HUES64 (cell line): Measurements from ENCODE around the gene SLC1A4.

Source experiments
- H3K27ac ChIP-seq: 2 replicates; pipeline ENCODE4 v1.7.0; 2013; ENCODE audit warnings: low read depth, low read length, inconsistent platforms
- H3K27me3 ChIP-seq: 2 replicates; pipeline ENCODE4 v1.6.1; 2013; ENCODE audit warnings: mild to moderate bottlenecking, low read length; ENCODE audit not compliant: insufficient read depth
- H3K36me3 ChIP-seq: 2 replicates; pipeline ENCODE4 v1.6.1; 2013; ENCODE audit warnings: mild to moderate bottlenecking, low read length; ENCODE audit not compliant: insufficient read depth
- H3K4me1 ChIP-seq: 2 replicates; pipeline ENCODE4 v1.6.1; 2013; ENCODE audit warnings: mild to moderate bottlenecking, low read length, moderate library complexity; ENCODE audit not compliant: insufficient read depth
- H3K4me3 ChIP-seq: 2 replicates; pipeline ENCODE4 v1.5.1; 2013; ENCODE audit warnings: mild to moderate bottlenecking, low read length, moderate library complexity
- H3K9ac ChIP-seq: 2 replicates; pipeline ENCODE4 v1.6.1; 2013; ENCODE audit warnings: mild to moderate bottlenecking, low read depth, low read length
- H3K9me3 ChIP-seq: 2 replicates; pipeline ENCODE4 v1.6.1; 2013; ENCODE audit warnings: low read depth, low read length; ENCODE audit not compliant: insufficient read depth
- WGBS: fragments of 150-250, 120-280 bp; methylation state at CpG from one replicate; pipeline ENCODE4 v1.1.7; 2013; ENCODE audit warnings: missing lambda C conversion rate; 5-methylcytosine and 5-hydroxymethylcytosine counted together

The SLC1A4 gene

GRCh38 chr2:64982932-64983331, 6.3 kb upstream of the SLC1A4 start:
- Histone ChIP-seq H3K27ac (no peak overlapping the region), H3K9me3 (no peaks in the 10 kb centered on the region), H3K9ac (no peak overlapping the region), H3K4me1 (no peaks in the 10 kb centered on the region), H3K4me3 (no peak overlapping the region), H3K27me3 (peaks cover 20% of the 10 kb centered on the region), H3K36me3 (no peaks in the 10 kb centered on the region)
- no CpG with 5 or more reads among the region's 2 CpGs for WGBS

GRCh38 chr2:64985447-64985846, 3.8 kb upstream of the SLC1A4 start:
- Histone ChIP-seq H3K27me3 (peaks cover 45% of the 10 kb centered on the region), H3K9me3 (no peaks in the 10 kb centered on the region), H3K9ac (no peak overlapping the region), H3K27ac (no peak overlapping the region), H3K4me1 (no peaks in the 10 kb centered on the region), H3K36me3 (no peaks in the 10 kb centered on the region), H3K4me3 (no peak overlapping the region)
- WGBS = 93% methylated on average over 7 of the region's 7 CpGs

- Histone ChIP-seq H3K4me3 (no peak overlapping the region), H3K36me3 (no peaks in the 10 kb centered on the region), H3K27me3 (peaks cover 62% of the 10 kb centered on the region), H3K27ac (no peak overlapping the region), H3K4me1 (no peaks in the 10 kb centered on the region), H3K9ac (no peak overlapping the region), H3K9me3 (no peaks in the 10 kb centered on the region)
- WGBS = 75% methylated on average over 5 of the region's 6 CpGs
These were observed 1.9 kb upstream of the SLC1A4 start for GRCh38 chr2:64987001-64987955.

- 14% methylated on average over 11 of the region's 12 CpGs for WGBS
- H3K27me3 ChIP-seq = peaks cover 69% of the 10 kb centered on the region
- H3K27ac ChIP-seq = no peak overlapping the region
- H3K4me1 ChIP-seq = no peaks in the 10 kb centered on the region
- no peaks in the 10 kb centered on the region for H3K36me3 ChIP-seq
- H3K4me3 ChIP-seq = peak overlapping the region; percentile 67
- H3K9ac ChIP-seq = peak overlapping the region; percentile 85; the same call in 1 of the 2 replicates
- no peaks in the 10 kb centered on the region for H3K9me3 ChIP-seq
These were observed 1.2 kb upstream of the SLC1A4 start for GRCh38 chr2:64987956-64988419.

- peak overlapping the region; percentile 67 for H3K4me3 ChIP-seq
- peaks cover 71% of the 10 kb centered on the region for H3K27me3 ChIP-seq
- no peaks in the 10 kb centered on the region for H3K9me3 ChIP-seq
- peak overlapping the region; percentile 12; the same call in 1 of the 2 replicates for H3K27ac ChIP-seq
- H3K4me1 ChIP-seq = no peaks in the 10 kb centered on the region
- WGBS = under 1% methylated on average over 65 of the region's 65 CpGs
- peak overlapping the region; percentile 85 for H3K9ac ChIP-seq
- H3K36me3 ChIP-seq = no peaks in the 10 kb centered on the region
These were observed 626 bp upstream of the SLC1A4 start for GRCh38 chr2:64988420-64989125.

- no peaks in the 10 kb centered on the region for H3K9me3 ChIP-seq
- peaks cover 71% of the 10 kb centered on the region for H3K27me3 ChIP-seq
- no peaks in the 10 kb centered on the region for H3K36me3 ChIP-seq
- H3K4me3 ChIP-seq = peak overlapping the region; percentile 67
- whole genome bisulfite sequencing = 15% methylated on average over 35 of the region's 35 CpGs
- H3K4me1 ChIP-seq = no peaks in the 10 kb centered on the region
- no peak overlapping the region for H3K27ac ChIP-seq
- no peak overlapping the region for H3K9ac ChIP-seq
These were observed 899 bp downstream of the SLC1A4 start for GRCh38 chr2:64989982-64990614.

GRCh38 chr2:64990876-64991275, 1.7 kb downstream of the SLC1A4 start:
- H3K9me3 ChIP-seq = no peaks in the 10 kb centered on the region
- no peaks in the 10 kb centered on the region for H3K36me3 ChIP-seq
- 90% methylated on average over 1 of the region's 1 CpG for WGBS
- no peak overlapping the region for H3K4me3 ChIP-seq
- H3K27me3 ChIP-seq = peaks cover 68% of the 10 kb centered on the region
- H3K4me1 ChIP-seq = no peaks in the 10 kb centered on the region
- H3K9ac ChIP-seq = no peak overlapping the region
- no peak overlapping the region for H3K27ac ChIP-seq

GRCh38 chr2:64992218-64992617, 3.0 kb downstream of the SLC1A4 start:
- no peak overlapping the region for H3K9ac ChIP-seq
- WGBS = 86% methylated on average over 3 of the region's 5 CpGs
- no peaks in the 10 kb centered on the region for H3K36me3 ChIP-seq
- H3K4me3 ChIP-seq = no peak overlapping the region
- peaks cover 57% of the 10 kb centered on the region for H3K27me3 ChIP-seq
- no peak overlapping the region for H3K27ac ChIP-seq
- no peaks in the 10 kb centered on the region for H3K4me1 ChIP-seq
- H3K9me3 ChIP-seq = no peaks in the 10 kb centered on the region

GRCh38 chr2:64992990-64993389, 3.8 kb downstream of the SLC1A4 start:
- no peaks in the 10 kb centered on the region for H3K4me1 ChIP-seq
- no peak overlapping the region for H3K9ac ChIP-seq
- no peak overlapping the region for H3K27ac ChIP-seq
- no peaks in the 10 kb centered on the region for H3K36me3 ChIP-seq
- no peaks in the 10 kb centered on the region for H3K9me3 ChIP-seq
- 76% methylated on average over 4 of the region's 4 CpGs for WGBS
- H3K4me3 ChIP-seq = no peak overlapping the region
- peaks cover 51% of the 10 kb centered on the region for H3K27me3 ChIP-seq

- Histone ChIP-seq H3K27ac (no peak overlapping the region), H3K9me3 (no peaks in the 10 kb centered on the region), H3K9ac (no peak overlapping the region), H3K36me3 (no peaks in the 10 kb centered on the region), H3K27me3 (peaks cover 30% of the 10 kb centered on the region), H3K4me1 (no peaks in the 10 kb centered on the region), H3K4me3 (no peak overlapping the region)
- 95% methylated on average over 3 of the region's 3 CpGs for WGBS
These were observed 5.8 kb downstream of the SLC1A4 start for GRCh38 chr2:64995041-64995440.

GRCh38 chr2:64996871-64997307, 7.7 kb downstream of the SLC1A4 start:
- Histone ChIP-seq H3K27me3 (peaks cover 13% of the 10 kb centered on the region), H3K4me1 (no peaks in the 10 kb centered on the region), H3K27ac (no peak overlapping the region), H3K36me3 (no peaks in the 10 kb centered on the region), H3K4me3 (no peak overlapping the region), H3K9ac (no peak overlapping the region), H3K9me3 (no peaks in the 10 kb centered on the region)
- WGBS = 89% methylated on average over 2 of the region's 3 CpGs
